ENCODE measurements around the gene TRIM15.

DNA sequence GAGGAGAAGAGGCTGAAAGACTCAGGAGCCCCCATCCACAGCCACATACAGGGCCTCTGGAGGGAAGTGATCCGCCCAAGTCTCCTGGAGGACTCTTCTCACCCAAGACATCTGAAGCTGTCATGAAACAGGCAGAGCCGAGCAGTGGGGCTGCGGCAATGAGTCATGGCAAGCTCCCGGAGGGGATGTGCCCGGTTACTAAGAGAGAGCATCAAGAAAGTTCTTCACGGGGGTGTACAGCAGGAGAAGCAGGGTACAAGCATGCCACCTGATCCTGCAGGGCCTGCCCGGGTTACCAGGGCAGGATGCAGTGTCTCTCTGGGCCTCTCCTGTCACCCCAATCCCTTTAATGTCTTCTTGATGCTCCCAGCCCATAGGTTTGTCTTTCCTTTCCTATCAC lies 28.7 kb downstream of the TRIM15 start:
- no peak for TF ChIP-seq CTCF (conservative IDR thresholded peaks at IDR 0.05; ENCODE audit: low read depth, low read length)
- no peak for TF ChIP-seq POLR2A (IDR thresholded peaks at IDR 0.05; ENCODE audit: low read depth, low read length)
- TF ChIP-seq FOS (IDR thresholded peaks at IDR 0.05; ENCODE audit: low read depth, low read length): no peak
- TF ChIP-seq NFE2L2 (IDR thresholded peaks at IDR 0.05; ENCODE audit: low read depth, low read length): no peak
- no peak for TF ChIP-seq RCOR1 (IDR thresholded peaks at IDR 0.05; ENCODE audit: insufficient replicate concordance, low read length)
- no peak for TF ChIP-seq CEBPB (IDR thresholded peaks at IDR 0.05; ENCODE audit: low read depth, low read length)
- no peak for TF ChIP-seq ELK1 (IDR thresholded peaks at IDR 0.05; ENCODE audit: borderline replicate concordance, low read depth, low read length)
- TF ChIP-seq CHD1 (IDR thresholded peaks at IDR 0.05; ENCODE audit: low read depth, low read length): no peak
